Keratinocyte (primary cell): ENCODE data around the gene EXO5.

Experiments used
- EZH2 ChIP-seq: IDR thresholded peaks from one replicate; pipeline ENCODE4 v1.6.1; 2012; ENCODE audit warnings: inconsistent platforms, mild to moderate bottlenecking, low read length, moderate library complexity
- TF ChIP-seq, protein P1 (sequence below), 3 experiments: IDR thresholded peaks in 1 of 3; conservative IDR thresholded peaks in 1 of 3; optimal IDR thresholded peaks in 1 of 3; 2 replicates in 2 of 3; 3 replicates in 1 of 3; pipeline versions ENCODE3 to v1.5.1; 2011; ENCODE audit warnings: low read length in 3 of 3, mild to moderate bottlenecking in 3 of 3, moderate library complexity in 2 of 3, control low read depth in 1 of 3, inconsistent platforms in 1 of 3; ENCODE audit not compliant: insufficient read depth in 2 of 3; ENCODE audit errors: extremely low read depth in 1 of 3

GRCh38 chr1:40507973-40508372, 594 bp upstream of the EXO5 start:
- TF ChIP-seq, protein P1, sequence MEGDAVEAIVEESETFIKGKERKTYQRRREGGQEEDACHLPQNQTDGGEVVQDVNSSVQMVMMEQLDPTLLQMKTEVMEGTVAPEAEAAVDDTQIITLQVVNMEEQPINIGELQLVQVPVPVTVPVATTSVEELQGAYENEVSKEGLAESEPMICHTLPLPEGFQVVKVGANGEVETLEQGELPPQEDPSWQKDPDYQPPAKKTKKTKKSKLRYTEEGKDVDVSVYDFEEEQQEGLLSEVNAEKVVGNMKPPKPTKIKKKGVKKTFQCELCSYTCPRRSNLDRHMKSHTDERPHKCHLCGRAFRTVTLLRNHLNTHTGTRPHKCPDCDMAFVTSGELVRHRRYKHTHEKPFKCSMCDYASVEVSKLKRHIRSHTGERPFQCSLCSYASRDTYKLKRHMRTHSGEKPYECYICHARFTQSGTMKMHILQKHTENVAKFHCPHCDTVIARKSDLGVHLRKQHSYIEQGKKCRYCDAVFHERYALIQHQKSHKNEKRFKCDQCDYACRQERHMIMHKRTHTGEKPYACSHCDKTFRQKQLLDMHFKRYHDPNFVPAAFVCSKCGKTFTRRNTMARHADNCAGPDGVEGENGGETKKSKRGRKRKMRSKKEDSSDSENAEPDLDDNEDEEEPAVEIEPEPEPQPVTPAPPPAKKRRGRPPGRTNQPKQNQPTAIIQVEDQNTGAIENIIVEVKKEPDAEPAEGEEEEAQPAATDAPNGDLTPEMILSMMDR (optimal IDR thresholded peaks at IDR 0.05 in 1 of 3, IDR thresholded peaks at IDR 0.05 in 1 of 3, conservative IDR thresholded peaks at IDR 0.05 in 1 of 3; ENCODE audit: extremely low read depth in 1 of 3, insufficient read depth in 2 of 3, low read length in 3 of 3) = no peak
- TF ChIP-seq EZH2 = no peak
